Panc1 (cell line): Measurements from ENCODE around the gene EDDM3A. TPM values are rescaled to one million over a fixed set of nuclear protein-coding genes. Genes with fewer than 3 reads are reported as not detected.

Experiments used
- ATAC-seq: fragments of 200-7000 bp; cut with Tn5 transposase; 2 replicates; pipeline ENCODE4 v1.9.1; 2020; ENCODE audit warnings: mild to moderate bottlenecking, moderate library complexity
- BruUV-seq: library from RNA; stranded (reverse); fragments of 400-500 nt; replicated peaks from 2 replicates; lab custom pipeline; 2021; lab: Mats Ljungman, UMichigan
- CTCF ChIA-PET: fragments of 300-600 bp; sonication (Branson Sonifier 250); formaldehyde crosslinking; loops from one replicate; lab custom pipeline; 2022; ENCODE audit warnings: antibody characterized with exemption; lab: Charles Lee
- POLR2A ChIA-PET: fragments of 300-600 bp; sonication (Branson Sonifier 250); formaldehyde crosslinking; loops from one replicate; lab custom pipeline; 2022; ENCODE audit warnings: antibody characterized with exemption; lab: Charles Lee
- DNase-seq: peaks from one replicate; pipeline ENCODE4 v3.0.0-alpha.2; 2010; ENCODE audit warnings: low read depth, low spot score
- H3K27ac ChIP-seq: 2 replicates; pipeline ENCODE4 v1.5.1; 2011; ENCODE audit warnings: mild to moderate bottlenecking, low read length, inconsistent platforms
- H3K27me3 ChIP-seq: fragments of 200-500 bp; sonication (Bioruptor generic); 2 replicates; pipeline ENCODE4 v1.6.0; 2014; ENCODE audit warnings: low read length, inconsistent platforms; ENCODE audit not compliant: control insufficient read depth, insufficient read depth
- H3K36me3 ChIP-seq: fragments of 200-500 bp; sonication (Bioruptor generic); 2 replicates; pipeline ENCODE4 v1.5.1; 2014; ENCODE audit warnings: inconsistent platforms, mild to moderate bottlenecking, low read length, moderate library complexity; ENCODE audit not compliant: control insufficient read depth, insufficient read depth
- H3K4me1 ChIP-seq: 2 replicates; pipeline ENCODE4 v1.5.1; 2011; ENCODE audit warnings: inconsistent platforms, mild to moderate bottlenecking, low read length, moderate library complexity; ENCODE audit not compliant: control insufficient read depth, insufficient read depth
- H3K4me3 ChIP-seq, 2 experiments: 2 replicates each; pipeline ENCODE4 v1.5.1; 2011 to 2012; ENCODE audit warnings: low read depth in 2 of 2, low read length in 2 of 2, mild to moderate bottlenecking in 2 of 2, inconsistent platforms in 1 of 2, moderate library complexity in 1 of 2
- H3K9me3 ChIP-seq: fragments of 200-500 bp; sonication (Bioruptor generic); 2 replicates; pipeline ENCODE4 v1.5.1; 2014; ENCODE audit warnings: low read depth, mild to moderate bottlenecking, inconsistent platforms, low read length, moderate library complexity; ENCODE audit not compliant: control insufficient read depth, insufficient read depth
- CTCF ChIP-seq: fragments of 450-650 bp; IDR thresholded peaks from 2 replicates; pipeline ENCODE4 v1.5.1; 2017; ENCODE audit warnings: mild to moderate bottlenecking
- POLR2AphosphoS5 ChIP-seq: IDR thresholded peaks from 2 replicates; pipeline ENCODE4 v1.6.1; 2012; ENCODE audit warnings: mild to moderate bottlenecking, low read depth, low read length, moderate library complexity
- REST ChIP-seq, 2 experiments: IDR thresholded peaks; 2 replicates each; pipeline ENCODE4 v1.6.1; 2011 to 2012; ENCODE audit warnings: low read depth in 2 of 2, control low read depth in 1 of 2, low read length in 1 of 2, mild to moderate bottlenecking in 1 of 2, moderate library complexity in 1 of 2; ENCODE audit not compliant: insufficient read depth in 1 of 2
- SIN3A ChIP-seq: IDR thresholded peaks from 2 replicates; pipeline ENCODE4 v1.6.1; 2012; ENCODE audit warnings: low read depth, mild to moderate bottlenecking, low read length, moderate library complexity, borderline replicate concordance; ENCODE audit not compliant: insufficient read depth
- TCF7L2 ChIP-seq: IDR thresholded peaks from 2 replicates; pipeline ENCODE4 v1.6.1; 2011; ENCODE audit warnings: mild to moderate bottlenecking, low read depth, low read length, inconsistent platforms
- in situ Hi-C: cut with HindIII; loops from 2 replicates; pipeline ENCODE4 v1.10.0; 2016; ENCODE audit warnings: low sequenced_read_pairs, low pct_unique_long_range_greater_than_20kb
- intact Hi-C: fragments of 100-400 bp; cut with micrococcal nuclease; formaldehyde crosslinking; loops from one replicate; pipeline ENCODE4 v1.10.0; 2022; ENCODE audit not compliant: unreplicated experiment
- total RNA-seq: library from RNA; stranded (reverse); gene quantifications from one replicate; pipeline ENCODE4 v1.2.1, GENCODE V29; 2021; ENCODE audit not compliant: unreplicated experiment

Gene EDDM3A
- total RNA-seq, 1 experiment from 2014 or later, result not detected

- Histone ChIP-seq H3K27me3 (no peaks in the 10 kb centered on the region), H3K9me3 (no peaks in the 10 kb centered on the region), H3K4me3 (no peak overlapping the region), H3K36me3 (no peaks in the 10 kb centered on the region), H3K27ac (no peak overlapping the region), H3K4me1 (no peaks in the 10 kb centered on the region)
- no peak for TF ChIP-seq CTCF
- TF ChIP-seq TCF7L2, result no peak
- no peak for TF ChIP-seq SIN3A
- TF ChIP-seq REST (IDR thresholded peaks at IDR 0.05; ENCODE audit: insufficient read depth in 1 of 2, low read depth in 2 of 2, low read length in 1 of 2), result no peak
- TF ChIP-seq POLR2AphosphoS5, result no peak
- POLR2A ChIA-PET, result no interaction called here
- in situ Hi-C loops (no loop called here), intact Hi-C loops (no loop called here)
- DNase-seq (no peak), ATAC-seq (no peak)
- CTCF ChIA-PET, result no interaction called here
- BruUV-seq, result no TSS peak
Measured at GRCh38 chr14:20791187-20791586, 45.5 kb downstream of the EDDM3A start.

- POLR2A ChIA-PET, result no interaction called here
- no peaks in the 10 kb centered on the region for H3K4me1 ChIP-seq
- intact Hi-C loops (no loop called here), in situ Hi-C loops (no loop called here)
- CTCF ChIA-PET, result no interaction called here
- TF ChIP-seq POLR2AphosphoS5, result no peak
- no peak overlapping the region for H3K27ac ChIP-seq
- H3K9me3 ChIP-seq, result no peaks in the 10 kb centered on the region
- no peaks in the 10 kb centered on the region for H3K27me3 ChIP-seq
- DNase-seq (no peak), ATAC-seq (no peak)
- H3K36me3 ChIP-seq, result no peaks in the 10 kb centered on the region
- no TSS peak for BruUV-seq
- H3K4me3 ChIP-seq, result no peak overlapping the region
Measured at GRCh38 chr14:20791597-20791996, 45.9 kb downstream of the EDDM3A start.

GRCh38 chr14:20792556-20792955 is 46.9 kb downstream of the EDDM3A start:
- CTCF ChIA-PET, result no interaction called here
- DNase-seq (no peak), ATAC-seq (no peak)
- no peaks in the 10 kb centered on the region for H3K4me1 ChIP-seq
- no peak overlapping the region for H3K4me3 ChIP-seq
- H3K27ac ChIP-seq, result no peak overlapping the region
- H3K36me3 ChIP-seq, result no peaks in the 10 kb centered on the region
- TF ChIP-seq TCF7L2 (no peak), REST (IDR thresholded peaks at IDR 0.05; ENCODE audit: insufficient read depth in 1 of 2, low read depth in 2 of 2, low read length in 1 of 2) (no peak), POLR2AphosphoS5 (no peak), SIN3A (no peak), CTCF (no peak)
- no peaks in the 10 kb centered on the region for H3K27me3 ChIP-seq
- POLR2A ChIA-PET, result no interaction called here
- no TSS peak for BruUV-seq
- intact Hi-C loops, result no loop called here
- no peaks in the 10 kb centered on the region for H3K9me3 ChIP-seq
- in situ Hi-C loops, result no loop called here
